Measurements from ENCODE around the gene SEC31B.

SEC31B gene

GRCh38 chr10:100490531-100490930, 29.1 kb downstream of the SEC31B start:
- CTCF ChIA-PET = interaction anchor here (1.8 to 4.6 kb wide), 2 partner anchors 8 to 28 kb away, joined by 8 to 40 read pairs; no protein-coding TSS in a partner anchor
- no peak for TF ChIP-seq SETDB1 (IDR thresholded peaks at IDR 0.05; ENCODE audit: insufficient read length, low read length)
- no peak for TF ChIP-seq ZNF133 (tag by site-specific recombination; IDR thresholded peaks at IDR 0.05)
- no peak for TF ChIP-seq KLF1 (tag by site-specific recombination; IDR thresholded peaks at IDR 0.05)
- TF ChIP-seq ZNF626 (tag by site-specific recombination; IDR thresholded peaks at IDR 0.05) = no peak
- TF ChIP-seq PRDM1 (tag by site-specific recombination; IDR thresholded peaks at IDR 0.05) = no peak
- no peak for TF ChIP-seq ZNF692 (tag by site-specific recombination; IDR thresholded peaks at IDR 0.05)
- TF ChIP-seq PRDM10 (tag by site-specific recombination; IDR thresholded peaks at IDR 0.05) = no peak
- Histone ChIP-seq H3K4me3 (ENCODE audit: low read depth, low read length) (no peak overlapping the region), H3K9me3 (ENCODE audit: control insufficient read depth, insufficient read depth, low read depth, low read length) (no peaks in the 10 kb centered on the region), H3K4me1 (ENCODE audit: control insufficient read depth, insufficient read depth, low read length) (no peaks in the 10 kb centered on the region), H3K36me3 (ENCODE audit: control insufficient read depth in 2 of 2, insufficient read depth in 1 of 2, low read length in 2 of 2) (peaks cover 0 to 70% of the 10 kb centered on the region in 2 experiments), H3K27ac (ENCODE audit: extremely low read depth, low read depth, low read length) (no peak overlapping the region)
- POLR2A ChIA-PET = no interaction called here

GRCh38 chr10:100489396-100489795, 30.3 kb downstream of the SEC31B start:
- TF ChIP-seq TCF7L2 (IDR thresholded peaks at IDR 0.05; ENCODE audit: borderline replicate concordance, low read depth, low read length) = no peak
- TF ChIP-seq ZNF707 (tag by site-specific recombination; IDR thresholded peaks at IDR 0.05) = no peak
- TF ChIP-seq SP2 (tag by site-specific recombination; IDR thresholded peaks at IDR 0.05) = no peak
- TF ChIP-seq ZFHX2 (tag by site-specific recombination; conservative IDR thresholded peaks at IDR 0.05) = 0 out of 2 replicates have a peak, but pooled peaks have one; percentile 21
- no peak for TF ChIP-seq ZFP3 (tag by site-specific recombination; IDR thresholded peaks at IDR 0.05; ENCODE audit: low read depth)
- TF ChIP-seq INSM2 (tag by site-specific recombination; IDR thresholded peaks at IDR 0.05) = no peak
- TF ChIP-seq GLIS1 (tag by site-specific recombination; IDR thresholded peaks at IDR 0.05) = no peak
- TF ChIP-seq ZNF146 (tag by site-specific recombination; IDR thresholded peaks at IDR 0.05) = no peak
- Histone ChIP-seq H3K4me1 (ENCODE audit: control insufficient read depth, insufficient read depth, low read length) (no peaks in the 10 kb centered on the region), H3K9me3 (ENCODE audit: control insufficient read depth, insufficient read depth, low read depth, low read length) (no peaks in the 10 kb centered on the region), H3K36me3 (ENCODE audit: control insufficient read depth in 2 of 2, insufficient read depth in 1 of 2, low read length in 2 of 2) (peaks cover 0 to 70% of the 10 kb centered on the region in 2 experiments), H3K4me3 (ENCODE audit: low read depth, low read length) (no peak overlapping the region), H3K27ac (ENCODE audit: extremely low read depth, low read depth, low read length) (no peak overlapping the region)
- ChIA-PET POLR2A (no interaction called here), CTCF (interaction anchor here (1.8 kb wide), 1 partner anchor 29 kb away, joined by 8 read pairs; no protein-coding TSS in a partner anchor)

GRCh38 chr10:100487529-100487928, 32.1 kb downstream of the SEC31B start:
- CTCF ChIA-PET = interaction anchor here (0.7 to 1.1 kb wide), 4 partner anchors 21 to 53 kb away, joined by 3 to 5 read pairs (median 4); no protein-coding TSS in a partner anchor
- TF ChIP-seq RBAK (tag by site-specific recombination; IDR thresholded peaks at IDR 0.05) (no peak), INSM2 (tag by site-specific recombination; IDR thresholded peaks at IDR 0.05) (no peak), KLF10 (tag by site-specific recombination; IDR thresholded peaks at IDR 0.05) (no peak), KLF1 (tag by site-specific recombination; IDR thresholded peaks at IDR 0.05) (no peak), MYNN (tag by site-specific recombination; IDR thresholded peaks at IDR 0.05; ENCODE audit: borderline replicate concordance) (no peak), PRDM6 (tag by site-specific recombination; IDR thresholded peaks at IDR 0.05) (no peak), ZNF544 (tag by site-specific recombination; IDR thresholded peaks at IDR 0.05) (no peak), EGR2 (tag by site-specific recombination; IDR thresholded peaks at IDR 0.05; ENCODE audit: low read depth) (no peak), ZNF184 (tag by site-specific recombination; IDR thresholded peaks at IDR 0.05) (no peak)

More at GRCh38 chr10:100487529-100487928, 32.1 kb downstream of the SEC31B start:
- H3K4me1 ChIP-seq (ENCODE audit: control insufficient read depth, insufficient read depth, low read length) = no peaks in the 10 kb centered on the region
- peaks cover 0 to 61% of the 10 kb centered on the region in 2 experiments; a peak in 2 of 3 replicates for H3K36me3 ChIP-seq (ENCODE audit: control insufficient read depth in 2 of 2, insufficient read depth in 1 of 2, low read length in 2 of 2)
- POLR2A ChIA-PET = no interaction called here
- no peaks in the 10 kb centered on the region for H3K9me3 ChIP-seq (ENCODE audit: control insufficient read depth, insufficient read depth, low read depth, low read length)
- no peak overlapping the region for H3K27ac ChIP-seq (ENCODE audit: extremely low read depth, low read depth, low read length)
- H3K4me3 ChIP-seq (ENCODE audit: low read depth, low read length) = no peak overlapping the region

All from HEK293 (cell line).